ENCODE data around the gene SHOC1.

DNA sequence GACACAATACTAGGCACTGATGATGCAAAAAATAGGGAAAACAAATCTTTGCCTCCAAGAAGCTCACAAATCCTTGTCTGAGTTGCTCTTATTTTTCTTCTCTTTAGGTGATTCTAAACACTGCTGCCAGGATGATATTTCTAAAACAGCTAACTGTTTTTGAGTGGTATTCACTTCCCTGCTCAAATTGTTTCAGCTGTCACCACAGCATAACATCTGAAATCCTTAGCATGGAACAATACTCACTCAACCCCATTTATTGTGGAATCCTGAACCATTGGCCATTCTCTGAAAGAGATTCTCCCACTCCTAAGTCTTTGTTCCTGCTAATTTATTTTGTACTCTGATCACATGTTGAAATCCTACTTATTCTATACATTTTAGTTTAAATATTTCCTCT is 4.8 kb upstream of the SHOC1 start:
- TF ChIP-seq, protein P1, sequence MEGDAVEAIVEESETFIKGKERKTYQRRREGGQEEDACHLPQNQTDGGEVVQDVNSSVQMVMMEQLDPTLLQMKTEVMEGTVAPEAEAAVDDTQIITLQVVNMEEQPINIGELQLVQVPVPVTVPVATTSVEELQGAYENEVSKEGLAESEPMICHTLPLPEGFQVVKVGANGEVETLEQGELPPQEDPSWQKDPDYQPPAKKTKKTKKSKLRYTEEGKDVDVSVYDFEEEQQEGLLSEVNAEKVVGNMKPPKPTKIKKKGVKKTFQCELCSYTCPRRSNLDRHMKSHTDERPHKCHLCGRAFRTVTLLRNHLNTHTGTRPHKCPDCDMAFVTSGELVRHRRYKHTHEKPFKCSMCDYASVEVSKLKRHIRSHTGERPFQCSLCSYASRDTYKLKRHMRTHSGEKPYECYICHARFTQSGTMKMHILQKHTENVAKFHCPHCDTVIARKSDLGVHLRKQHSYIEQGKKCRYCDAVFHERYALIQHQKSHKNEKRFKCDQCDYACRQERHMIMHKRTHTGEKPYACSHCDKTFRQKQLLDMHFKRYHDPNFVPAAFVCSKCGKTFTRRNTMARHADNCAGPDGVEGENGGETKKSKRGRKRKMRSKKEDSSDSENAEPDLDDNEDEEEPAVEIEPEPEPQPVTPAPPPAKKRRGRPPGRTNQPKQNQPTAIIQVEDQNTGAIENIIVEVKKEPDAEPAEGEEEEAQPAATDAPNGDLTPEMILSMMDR (IDR thresholded peaks at IDR 0.05 in 8 of 11, conservative IDR thresholded peaks at IDR 0.05 in 3 of 11) = no peak
- no peak for TF ChIP-seq POLR2AphosphoS5 (IDR thresholded peaks at IDR 0.05)

Measured in spleen (tissue), 7 donors.